HG03139 (cell line): ENCODE results near the gene PIK3R2.
"Not testable (repeated sequence)": the region's sequence is repeated elsewhere in the genome, so short reads cannot be mapped to it uniquely, and the experiment has no call there.

Experiments used
- ATAC-seq: cut with Tn5 transposase; IDR thresholded peaks from one replicate; pipeline ENCODE4 v1.9.1; 2021; ENCODE audit not compliant: unreplicated experiment

PIK3R2 gene

DNA sequence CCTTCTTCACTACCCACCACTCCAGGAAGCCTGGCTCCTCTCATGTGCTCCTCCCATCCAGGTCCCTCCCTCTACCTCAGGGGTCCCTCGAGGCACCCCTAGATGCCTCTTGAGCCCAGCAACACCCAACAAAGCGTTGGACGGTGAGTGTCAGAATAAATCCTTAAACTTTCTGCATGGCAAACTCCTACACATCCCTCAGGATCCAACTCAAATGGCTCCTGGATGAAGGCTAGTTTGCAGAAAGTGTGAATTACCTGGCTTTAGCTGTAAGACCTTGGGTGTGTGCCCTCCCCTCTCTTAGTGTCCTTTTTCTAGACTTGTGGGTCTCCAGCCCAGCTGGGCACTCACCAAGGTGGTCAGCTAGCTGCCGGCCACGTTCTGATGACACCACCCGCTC is 45.4 kb downstream of the PIK3R2 start:
- no peak for ATAC-seq

DNA sequence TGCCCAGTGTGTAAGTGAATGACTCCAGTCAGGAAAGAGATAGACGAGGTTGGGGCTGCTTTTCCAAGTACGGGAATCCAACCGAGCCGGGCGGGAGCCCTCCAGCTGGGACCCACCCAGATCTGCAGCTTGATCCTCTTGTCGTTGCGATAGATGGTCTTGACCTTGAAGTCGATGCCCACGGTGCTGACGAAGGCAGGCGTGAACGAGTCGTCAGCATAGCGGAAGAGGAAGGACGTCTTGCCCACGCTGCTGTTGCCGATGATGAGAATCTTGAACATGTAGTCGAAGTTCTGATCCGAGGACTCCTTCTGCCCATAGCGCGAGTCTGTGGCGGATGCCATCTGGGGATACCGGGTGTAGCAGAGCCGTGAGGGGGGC is 49.4 kb downstream of the PIK3R2 start:
- ATAC-seq: no peak

DNA sequence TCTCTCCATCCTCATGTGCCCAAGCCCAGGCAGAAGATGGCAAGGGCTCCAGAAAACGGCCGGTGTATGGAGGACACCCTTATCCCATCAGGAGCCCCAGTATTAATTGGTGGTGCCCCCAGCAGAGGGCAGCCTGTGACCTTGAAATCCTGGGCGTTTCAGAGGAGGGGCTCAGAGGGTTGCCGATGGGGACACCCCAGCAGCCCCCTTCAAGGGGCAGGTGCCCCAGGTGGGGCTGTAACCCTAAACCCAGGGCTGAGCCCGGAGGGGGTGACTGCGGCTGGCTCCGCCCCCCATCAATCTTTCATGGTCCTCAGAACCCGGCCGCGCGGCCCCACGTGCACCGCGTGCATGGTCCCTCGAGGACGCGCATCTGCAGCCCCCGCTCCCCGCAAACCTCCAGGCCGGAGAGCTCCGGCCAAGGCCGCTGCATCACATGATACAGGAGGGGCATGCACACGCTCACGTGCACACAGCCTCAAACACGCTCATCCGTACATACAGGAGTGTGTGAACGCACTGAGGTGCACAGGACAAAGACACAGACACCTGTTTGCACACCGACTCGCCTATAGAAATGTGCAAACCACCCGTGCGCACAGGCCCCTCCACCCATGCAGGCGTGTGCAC is 49.9 kb downstream of the PIK3R2 start:
- ATAC-seq: no peak

DNA sequence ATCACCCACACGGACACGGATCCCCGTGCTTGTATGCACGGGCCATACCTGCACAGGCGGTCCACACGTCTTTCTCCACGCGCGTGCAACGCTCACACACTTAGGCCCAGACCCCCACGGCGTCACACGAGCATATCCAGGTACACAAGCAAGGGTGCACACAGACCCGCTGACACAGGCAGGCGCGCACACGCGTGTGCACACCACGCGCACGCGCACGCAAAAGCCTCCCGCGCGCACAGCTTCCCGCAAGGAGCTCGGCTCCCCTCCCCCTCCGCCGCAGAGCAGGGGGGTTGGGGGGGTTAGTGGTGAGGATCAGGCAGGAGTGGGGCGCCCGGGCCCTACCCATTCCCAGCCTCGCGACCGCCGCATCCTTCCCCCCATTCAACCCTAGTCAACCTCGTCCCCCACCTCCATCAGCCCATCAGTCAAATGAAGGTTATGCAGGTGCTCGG is 50.5 kb downstream of the PIK3R2 start:
- ATAC-seq: no peak

DNA sequence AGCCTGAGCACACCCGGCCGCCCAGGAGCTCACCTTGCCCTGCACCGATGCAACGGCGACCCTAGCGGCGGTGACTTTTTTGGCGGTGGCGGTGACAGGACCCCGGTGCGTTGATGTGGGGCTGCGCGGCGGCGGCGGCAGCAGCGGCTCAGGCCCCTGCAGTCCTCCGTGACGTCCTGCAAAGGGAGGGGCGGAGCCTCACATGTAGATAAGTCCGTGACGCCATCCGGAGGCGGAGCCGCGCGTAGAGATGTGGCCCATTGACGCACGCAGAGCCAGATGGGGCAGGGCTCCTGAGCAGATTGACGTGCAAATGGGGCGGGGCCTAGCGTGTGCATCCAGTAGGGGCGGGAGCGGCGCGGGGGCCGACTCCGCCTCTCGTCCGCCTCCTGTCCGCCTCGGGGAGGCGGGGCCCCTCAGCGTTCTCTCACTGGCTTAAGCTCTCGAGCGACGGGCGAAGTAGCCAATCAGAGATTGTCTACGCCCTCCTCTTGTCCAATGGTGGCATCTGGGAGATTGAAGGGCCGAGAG is 51.0 kb downstream of the PIK3R2 start, which contains the start of gene RAB3A:
Gene RAB3A, minus strand, starts transcription at position 180 of the 531 bp plus-strand sequence. CDS start 1,302 bp downstream, outside the sequence.
- ATAC-seq: peak; percentile 86

DNA sequence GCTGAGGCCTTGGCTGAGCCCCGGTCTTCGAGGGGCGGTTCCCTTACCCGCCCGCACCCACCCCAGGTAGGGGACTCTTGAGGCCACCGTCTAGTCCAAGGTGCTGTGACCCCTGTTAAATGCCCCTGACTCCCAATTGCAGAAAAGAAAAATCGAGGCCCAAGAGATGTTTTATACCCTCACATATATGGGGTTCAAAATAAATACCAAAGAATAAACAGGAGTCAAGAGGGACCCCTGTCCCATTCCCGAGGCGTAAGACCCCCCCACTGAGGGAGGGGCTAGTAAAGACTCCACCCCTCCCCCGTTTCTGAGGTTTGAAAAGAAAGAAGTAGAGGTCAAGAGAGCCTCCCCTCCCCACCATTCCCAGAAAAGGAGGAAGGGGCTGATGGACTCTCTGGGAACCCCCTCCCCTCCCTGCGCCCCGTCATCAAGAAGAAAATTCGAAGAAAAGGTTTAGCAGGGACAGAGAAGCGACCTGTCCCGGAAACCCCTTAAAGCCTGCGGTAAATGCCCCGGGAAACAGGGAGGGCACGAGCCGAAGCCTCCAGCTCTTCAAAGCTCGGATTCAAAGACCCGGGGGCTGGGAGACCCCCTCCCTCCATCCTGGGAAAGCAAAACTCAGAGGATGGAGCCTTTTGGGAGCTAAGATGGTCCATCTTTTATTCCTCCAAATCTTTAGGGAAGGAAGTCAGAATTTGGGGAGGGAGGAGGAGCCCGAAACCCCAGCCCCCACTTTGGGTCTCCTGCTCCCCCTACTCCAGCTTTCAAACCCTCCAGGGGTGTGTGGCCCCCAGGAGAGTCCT is 51.6 kb downstream of the PIK3R2 start:
- ATAC-seq: peak; percentile 5

DNA sequence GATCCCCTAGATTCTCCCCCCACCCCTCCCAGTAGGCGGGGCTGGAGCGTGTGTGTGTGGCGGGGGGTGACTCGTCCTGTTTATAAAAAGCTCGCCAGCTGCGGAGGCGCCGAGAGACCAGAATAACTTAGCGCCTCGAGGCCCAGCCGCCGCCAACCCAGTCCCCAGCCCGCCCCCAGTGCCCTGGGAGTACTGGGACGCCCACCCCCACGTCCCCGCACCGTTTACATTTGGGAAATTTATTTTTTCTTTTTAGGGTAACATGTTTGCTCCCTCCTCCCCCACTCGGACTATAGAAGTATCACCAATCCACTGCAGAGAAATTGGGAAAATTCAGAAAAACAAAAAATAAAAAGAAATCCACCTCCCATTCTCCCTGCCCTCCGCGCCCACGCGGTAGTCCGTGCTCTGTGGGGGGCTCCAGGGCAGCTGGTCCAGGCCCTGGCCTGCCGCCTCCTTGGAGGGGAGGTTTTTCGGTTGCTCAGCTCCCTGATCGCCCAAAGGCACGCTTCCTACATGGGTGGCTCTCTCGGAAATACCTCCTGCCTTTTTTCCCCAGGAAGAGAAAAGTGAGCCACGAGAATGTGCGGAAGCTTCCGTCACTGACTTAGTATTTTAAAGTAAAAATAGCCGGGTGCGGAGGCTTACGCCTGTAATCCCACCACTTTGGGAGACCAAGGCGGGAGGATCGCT is 52.4 kb downstream of the PIK3R2 start:
- ATAC-seq: no peak

DNA sequence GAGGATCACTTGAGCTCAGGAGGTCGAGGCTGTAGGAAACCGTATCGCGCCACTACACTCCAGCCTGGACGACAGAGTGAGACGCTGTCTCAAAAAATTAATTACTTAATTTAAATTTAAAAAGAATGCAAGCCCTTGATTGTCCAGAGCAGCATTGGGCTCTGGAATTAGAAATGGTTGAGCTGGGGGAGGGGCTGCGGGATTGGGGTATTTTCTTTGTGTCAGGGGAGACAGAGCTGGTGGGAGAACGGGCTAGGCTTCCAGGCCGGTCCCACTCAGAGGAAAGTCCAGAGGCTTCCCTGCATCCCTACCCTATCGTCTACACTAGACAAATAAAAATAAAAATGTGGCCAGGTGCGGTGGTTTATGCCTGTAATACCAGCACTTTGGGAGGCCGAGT is 53.1 kb downstream of the PIK3R2 start:
- ATAC-seq: no peak

DNA sequence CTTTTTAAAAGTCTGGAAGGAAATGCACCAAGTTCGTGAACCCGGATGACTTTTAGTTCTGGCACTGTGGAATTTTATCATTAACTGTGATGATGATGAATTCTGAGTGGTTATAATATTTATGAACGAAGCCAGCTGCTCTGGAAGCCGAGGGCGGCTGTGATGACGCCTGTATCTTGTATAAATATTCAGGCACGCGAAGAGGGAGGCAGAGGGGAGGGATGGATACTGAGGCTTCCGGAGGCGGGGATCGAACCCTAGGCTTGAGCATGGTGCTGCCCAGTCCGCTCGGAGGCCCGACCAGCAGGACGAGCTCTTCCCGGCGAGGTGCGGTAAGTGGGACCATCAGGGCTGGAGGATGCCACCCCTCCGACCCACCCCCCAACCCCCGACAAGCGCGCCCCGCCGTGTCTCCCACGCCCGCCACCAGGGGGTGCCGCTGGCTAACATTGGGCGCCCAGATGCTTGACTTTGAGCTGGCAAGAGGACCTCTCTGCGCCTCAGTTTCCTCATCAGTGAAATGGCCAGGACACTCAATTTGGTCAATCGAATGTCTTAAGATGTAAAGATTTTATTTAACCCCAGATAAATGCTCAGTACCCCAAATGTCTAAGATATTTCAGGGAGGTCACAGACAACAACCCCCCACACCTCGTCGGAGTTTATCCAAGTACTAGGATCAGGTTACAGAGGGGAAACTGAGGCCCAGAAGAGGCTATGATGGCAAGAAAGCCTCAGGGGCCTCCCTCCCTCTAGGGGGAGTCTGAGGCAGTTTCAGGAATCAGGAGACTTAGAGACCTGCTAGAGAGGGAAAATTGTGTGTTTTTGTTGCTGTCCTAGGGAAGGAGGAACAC is 55.4 kb downstream of the PIK3R2 start:
- no peak for ATAC-seq

DNA sequence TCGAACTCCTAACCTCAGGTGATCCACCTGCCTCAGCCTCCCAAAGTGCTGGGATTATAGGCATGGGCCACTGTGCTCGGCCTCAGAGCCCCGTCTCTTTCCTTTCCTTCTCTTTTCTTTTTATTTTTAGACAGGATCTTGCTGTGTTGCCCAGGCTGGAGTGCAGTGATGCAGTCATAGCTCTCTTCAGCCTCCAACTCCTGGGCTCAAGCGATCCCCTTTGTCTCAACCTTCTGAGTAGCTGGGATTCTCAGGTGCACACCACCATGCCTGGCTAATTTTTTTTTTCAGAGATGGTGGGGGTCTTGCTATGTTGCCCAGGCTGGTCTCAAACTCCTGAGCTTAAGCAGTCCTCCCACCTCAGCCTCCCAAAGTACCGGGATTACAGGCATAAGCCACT is 56.9 kb downstream of the PIK3R2 start:
- ATAC-seq: not testable (repeated sequence)

DNA sequence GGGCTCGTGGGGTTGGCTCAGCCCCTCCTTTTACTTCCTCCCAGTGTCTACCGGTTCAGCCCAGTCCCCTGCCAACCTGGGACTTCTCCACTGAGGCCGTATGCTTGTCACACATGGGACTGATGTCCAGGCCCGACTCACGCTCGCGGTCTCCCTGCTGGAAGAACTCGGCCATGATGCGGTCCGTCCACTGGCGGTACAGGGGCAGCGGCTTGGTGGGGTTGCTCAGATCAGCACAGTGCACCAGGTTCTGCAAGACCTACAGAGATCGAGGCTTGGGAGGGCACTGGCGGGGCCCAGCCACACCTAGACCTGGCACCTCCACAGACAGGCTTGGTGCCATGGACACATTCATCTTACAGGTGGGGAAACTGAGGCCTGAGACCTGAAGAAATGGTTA is 58.7 kb downstream of the PIK3R2 start:
- ATAC-seq: no peak

DNA sequence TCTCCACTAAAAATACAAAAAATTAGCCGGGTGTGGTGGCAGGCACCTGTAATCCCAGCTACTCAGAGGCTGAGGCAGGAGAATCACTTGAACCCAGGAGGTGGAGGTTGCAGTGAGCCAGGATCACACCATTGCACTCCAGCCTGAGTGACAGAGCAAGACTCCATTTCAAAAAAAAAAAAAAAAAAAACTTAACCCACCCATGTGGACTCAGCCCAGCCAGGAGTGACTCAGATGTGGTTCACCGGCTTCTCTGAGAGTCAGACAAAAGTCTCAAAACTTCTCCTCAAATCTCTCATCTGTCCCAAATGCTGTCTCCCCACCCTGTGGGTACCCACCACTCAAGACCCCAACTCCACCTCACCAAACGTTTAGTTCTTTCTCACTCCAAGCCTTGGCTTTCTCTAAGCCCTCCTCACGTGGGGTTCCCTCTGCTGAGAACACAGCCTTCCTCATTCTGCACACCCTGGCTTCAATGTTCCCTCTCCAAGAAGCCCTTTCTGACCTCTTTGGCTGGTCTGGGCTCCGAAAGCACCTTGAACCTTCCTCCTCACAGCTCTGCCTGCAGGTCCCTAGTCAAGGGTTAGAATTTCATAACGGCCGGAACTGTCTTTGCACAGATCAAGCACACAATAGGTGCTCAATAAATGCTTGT is 61.9 kb downstream of the PIK3R2 start:
- no peak for ATAC-seq

DNA sequence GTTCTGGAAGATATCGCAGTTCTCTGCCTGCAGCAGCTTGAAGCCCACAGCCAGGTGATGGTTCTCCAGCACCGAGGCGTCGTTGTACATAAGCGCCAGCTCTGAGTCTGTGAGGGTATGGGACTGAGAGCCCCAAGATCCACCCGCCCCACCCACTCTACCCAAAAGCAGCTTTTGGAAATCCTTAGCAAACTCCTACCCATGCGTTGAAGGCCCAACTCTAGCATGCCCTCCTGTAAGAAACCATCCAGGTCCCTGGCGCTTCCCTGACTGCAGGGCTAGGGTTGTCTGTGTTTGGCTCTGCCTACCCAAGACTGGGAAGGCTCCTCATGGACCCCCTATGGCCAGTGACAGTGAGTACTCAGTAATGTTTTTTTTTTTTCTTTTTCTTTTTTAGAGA is 63.8 kb downstream of the PIK3R2 start:
- ATAC-seq: no peak

DNA sequence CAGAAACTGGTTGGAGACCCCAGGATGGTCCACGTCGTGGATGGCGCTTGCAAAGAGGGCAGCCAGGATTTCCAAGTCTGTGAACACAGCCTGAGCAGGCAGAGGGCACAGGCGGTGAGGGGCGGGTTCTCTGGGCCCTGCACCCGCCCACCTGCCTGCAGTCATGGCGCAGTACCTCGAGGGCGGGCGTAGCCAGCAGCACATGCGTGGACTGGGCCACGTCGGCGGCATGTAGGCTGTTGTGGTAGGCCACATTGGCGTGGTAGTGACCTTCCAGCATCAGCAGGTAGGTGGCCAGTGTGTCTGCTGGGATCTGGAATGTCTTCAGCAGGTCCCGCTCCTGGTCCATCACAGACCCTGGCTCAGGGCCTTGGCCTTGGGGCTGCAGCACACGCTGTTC is 65.2 kb downstream of the PIK3R2 start:
- no peak for ATAC-seq

DNA sequence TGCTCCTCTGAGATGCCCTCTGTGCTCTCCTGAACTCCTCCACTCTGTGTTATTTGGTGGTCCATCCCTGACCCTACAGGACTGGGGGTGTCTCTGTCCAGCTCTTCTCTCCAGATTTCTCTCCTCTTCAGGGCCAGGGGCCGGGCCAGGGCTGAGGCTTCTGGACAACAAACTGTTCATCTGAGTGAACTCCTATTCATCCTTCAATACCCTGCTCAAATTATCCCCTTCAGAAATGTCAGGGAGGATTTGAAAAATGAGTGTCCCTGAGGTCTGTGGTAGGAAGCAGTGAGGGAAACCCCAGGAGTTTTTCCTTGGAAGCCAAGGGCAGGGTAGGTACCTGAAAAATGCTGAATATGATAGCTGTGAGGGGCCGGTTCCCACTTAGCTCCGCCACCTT is 65.6 kb downstream of the PIK3R2 start:
- ATAC-seq: no peak
